NCI-H146 treated with DMSO at 0.1 percent for 48 hours (cell line): ENCODE measurements around the gene TSPY2.
"Not testable (repeated sequence)": the region's sequence is repeated elsewhere in the genome, so short reads cannot be mapped to it uniquely, and the experiment has no call there.

ENCODE experiments used
- DNase-seq: peaks from one replicate; lab custom pipeline; 2025; ENCODE audit not compliant: unreplicated experiment; lab: John Stamatoyannopoulos, UW

TSPY2 gene, protein sequence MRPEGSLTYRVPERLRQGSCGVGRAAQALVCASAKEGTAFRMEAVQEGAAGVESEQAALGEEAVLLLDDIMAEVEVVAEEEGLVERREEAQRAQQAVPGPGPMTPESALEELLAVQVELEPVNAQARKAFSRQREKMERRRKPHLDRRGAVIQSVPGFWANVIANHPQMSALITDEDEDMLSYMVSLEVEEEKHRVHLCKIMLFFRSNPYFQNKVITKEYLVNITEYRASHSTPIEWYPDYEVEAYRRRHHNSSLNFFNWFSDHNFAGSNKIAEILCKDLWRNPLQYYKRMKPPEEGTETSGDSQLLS

DNA sequence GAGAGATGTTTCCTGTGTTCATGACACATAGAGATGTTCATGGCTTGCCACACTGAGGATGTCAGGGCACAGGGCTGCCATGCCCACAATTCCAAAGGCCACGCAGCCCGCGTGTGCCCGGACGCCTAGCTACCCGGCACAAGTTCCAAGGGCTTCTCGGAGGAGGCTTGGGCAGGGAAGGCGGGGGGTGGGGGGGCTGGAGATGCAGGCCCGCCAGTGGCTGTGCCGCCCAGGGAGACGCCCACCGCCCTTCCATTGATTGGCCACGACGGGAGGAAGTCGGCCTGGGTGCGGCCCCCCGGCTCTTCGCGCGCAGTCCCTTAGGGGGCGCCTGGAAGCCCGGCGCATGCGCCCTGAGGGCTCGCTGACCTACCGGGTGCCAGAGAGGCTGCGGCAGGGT is at the start of gene TSPY2:
TSPY2 (plus strand) TSS at position 301 of the 400 bp plus-strand sequence; CDS start at position 347, 46 bp downstream.
- DNase-seq = not testable (repeated sequence)

DNA sequence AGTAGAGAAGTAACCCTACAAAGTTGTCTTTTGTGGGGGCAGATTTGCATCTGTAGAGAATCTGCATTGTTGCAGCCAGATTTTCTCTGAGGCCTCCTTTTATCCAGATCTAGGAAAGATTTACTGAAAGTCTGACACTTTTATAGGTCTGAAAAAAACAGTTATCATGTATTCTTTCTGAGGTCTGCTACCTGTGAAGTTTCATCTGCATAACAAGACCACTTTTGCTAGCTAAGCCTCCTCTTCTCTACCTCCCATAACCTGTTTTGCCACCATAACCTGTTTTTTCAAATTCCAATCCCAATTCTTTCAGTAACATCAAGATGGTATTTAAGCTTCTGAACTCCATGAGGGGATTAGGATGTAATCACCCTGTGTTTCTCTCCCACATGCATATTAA is 36.5 kb upstream of the TSPY2 start:
- DNase-seq = not testable (repeated sequence)

DNA sequence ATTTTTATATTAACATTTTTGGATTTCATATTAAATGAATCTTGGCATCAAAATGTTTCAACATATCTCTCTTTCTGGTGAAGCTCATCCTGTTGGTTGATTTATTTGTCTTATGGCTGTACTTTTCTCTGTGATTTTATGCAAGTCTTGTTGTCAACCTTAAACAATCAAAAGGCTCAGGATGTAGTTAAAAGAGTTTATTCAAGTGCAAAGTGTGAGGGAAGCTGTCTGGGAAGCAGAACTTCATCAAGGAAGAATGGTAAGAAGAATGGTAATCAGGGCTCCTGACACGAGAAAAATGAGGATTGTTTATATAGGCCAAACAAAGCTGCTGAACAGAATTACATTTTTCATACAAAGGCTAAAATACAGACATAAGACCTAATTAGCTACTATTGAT is 29.0 kb upstream of the TSPY2 start:
- not testable (repeated sequence) for DNase-seq

DNA sequence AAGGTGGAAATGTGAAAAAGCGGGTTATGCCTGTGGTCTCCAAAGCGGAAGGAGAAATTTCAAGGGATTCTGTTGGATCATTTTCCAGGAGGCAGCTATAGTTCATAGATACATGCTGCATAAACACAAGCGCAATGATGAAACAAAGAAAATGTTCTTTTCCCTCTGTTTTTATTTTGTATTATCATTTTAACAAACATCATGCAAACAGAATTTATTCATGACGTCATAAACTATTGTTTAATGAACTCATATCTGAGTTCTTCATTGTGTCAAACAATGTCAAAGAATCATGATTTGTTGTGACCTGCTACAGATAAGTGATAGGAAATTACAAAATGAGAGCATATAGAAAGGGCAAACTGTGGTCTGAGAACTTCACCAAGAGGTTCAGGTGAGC is 23.8 kb downstream of the TSPY2 start:
- not testable (repeated sequence) for DNase-seq
